Pancreas (tissue), 10 donors: ENCODE measurements around the gene NDUFS6. TPM values are rescaled to one million over a fixed set of nuclear protein-coding genes. Genes with fewer than 3 reads are reported as not detected.
"Not testable (repeated sequence)": the region's sequence is repeated elsewhere in the genome, so short reads cannot be mapped to it uniquely, and the experiment has no call there.

Experiments
- ATAC-seq, 4 donors: fragments of 200-7000 bp; cut with Tn5 transposase; one replicate each; pipeline versions ENCODE4 v1.8.0 to v1.9.1; 2020; ENCODE audit warnings: mild to moderate bottlenecking in 4 of 4, moderate library complexity in 4 of 4
- DNase-seq, 6 donors: peaks; one replicate each; pipeline ENCODE4 v3.0.0-alpha.2; 2020
- FAIRE-seq: peaks from 2 replicates; lab custom pipeline; 2012; peaks lifted over from hg19 to GRCh38; lab: Jason Lieb, UNC
- H3K27ac ChIP-seq, 4 donors: fragments of 200-600 bp; sonication (generic); 1 replicate in 3 of 4; 2 replicates in 1 of 4; pipeline versions ENCODE4 v1.5.0 to v1.8.0; 2020
- H3K27me3 ChIP-seq, 4 donors: fragments of 200-600 bp; one replicate each; pipeline ENCODE4 v1.8.0; 2021
- H3K36me3 ChIP-seq, 3 donors: fragments of 200-600 bp; sonication (generic) in 1 of 3; one replicate each; pipeline versions ENCODE4 v1.5.0 to v1.8.0; 2020 to 2021
- H3K4me1 ChIP-seq, 3 donors: fragments of 200-600 bp; one replicate each; pipeline ENCODE4 v1.8.0; 2021
- H3K4me3 ChIP-seq, 4 donors: fragments of 200-600 bp; sonication (generic) in 2 of 4; one replicate each; pipeline versions ENCODE4 v1.5.0 to v1.8.0; 2020 to 2021
- H3K9me3 ChIP-seq, 4 donors: fragments of 200-600 bp; one replicate each; pipeline ENCODE4 v1.8.0; 2021
- WGBS, 2 donors: extraction: QIAGEN DNeasy Blood & Tissue Kit; methylation state at CpG; one replicate each; pipeline ENCODE4 v1.1.7; 2013; 5-methylcytosine and 5-hydroxymethylcytosine counted together
- intact Hi-C, 3 donors: fragments of 100-400 bp; cut with DNase I; formaldehyde crosslinking; loops; one replicate each; pipeline versions ENCODE4 v1.11.1 to v1.14.2; 2022
- polyA plus RNA-seq, 2 donors: library from polyadenylated mRNA; stranded (reverse); fragments of 200-250 nt; gene quantifications; one replicate each; pipeline ENCODE4 v1.2.3, GENCODE V29; 2013
- total RNA-seq, 6 donors: library from RNA; stranded (reverse); fragmentation: NEBNext Ultra II Directional in 4 of 6; extraction: Animal tissue kit (Norgen Biotek cat#: 25700) in 4 of 6; gene quantifications; one replicate each; pipeline versions ENCODE4 v1.2.1 to v1.2.4, GENCODE V29; 2021 to 2023
- TF ChIP-seq, protein P1 (sequence below), 4 donors: fragments of 200-600 bp; sonication (generic) in 3 of 4; IDR thresholded peaks; one replicate each; pipeline versions ENCODE4 v1.5.0 to v1.8.0; 2021; ENCODE audit warnings: antibody characterized with exemption in 4 of 4
- donor health status: healthy with polysubstance abuse.
- donor health status: DM: no; HTN: no; CAD: no; lungs with moderate emphysema.
- donor health status: DM: no; HTN: no; CAD: no.
- donor health status: control.
- donor health status: control.
- donor health status: Bipolar disorder and iron deficiency.
- donor health status: DM: yes; HTN: yes; CAD: no.
- donor health status: DM: no; HTN: no; CAD: no.
- donor health status: DM: no; HTN: no; CAD: no.
- donor health status: DM: yes; HTN: yes; CAD: no.

Gene NDUFS6
- total and polyA plus RNA-seq, 8 donors = 8.2 to 41.9 (median 14.2) TPM

DNA sequence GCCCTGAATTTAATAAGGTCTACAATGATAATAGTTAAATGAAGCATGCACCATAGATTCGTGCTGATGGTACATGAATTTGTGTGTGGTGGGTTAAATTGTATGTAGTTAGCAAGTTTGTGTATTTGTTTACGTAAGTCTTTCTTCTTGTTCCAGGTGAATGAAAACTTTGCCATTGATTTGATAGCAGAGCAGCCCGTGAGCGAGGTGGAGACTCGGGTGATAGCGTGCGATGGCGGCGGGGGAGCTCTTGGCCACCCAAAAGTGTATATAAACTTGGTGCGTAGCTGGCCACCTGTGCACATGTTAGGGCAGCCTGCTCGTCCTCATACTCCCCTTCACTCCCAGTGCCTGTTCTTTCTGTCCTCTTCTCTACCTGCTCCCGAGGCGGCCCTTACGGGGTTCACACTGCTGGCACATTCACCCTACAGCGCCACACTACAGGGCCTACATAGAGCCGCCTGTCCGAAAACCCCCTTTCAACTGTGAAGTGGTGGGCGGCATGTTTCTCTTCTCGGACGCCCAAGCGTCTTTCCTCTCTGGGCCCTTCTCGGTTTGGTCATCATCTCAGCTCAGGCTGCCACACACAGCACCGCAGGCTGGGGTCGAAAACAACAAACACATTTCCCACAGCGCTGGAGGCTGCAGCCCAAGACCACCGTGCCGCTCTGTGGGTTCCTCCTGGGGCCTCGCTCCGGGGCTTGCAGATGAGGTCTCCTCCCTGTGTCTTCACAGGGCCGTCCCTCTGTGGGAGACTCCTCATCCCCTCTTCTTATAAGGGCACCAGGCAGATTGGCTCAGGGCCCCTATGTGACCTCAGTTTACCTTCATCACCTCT is 13.2 kb downstream of the NDUFS6 start:
- FAIRE-seq (no peak), DNase-seq (no peak), ATAC-seq (no peak)
- Histone ChIP-seq H3K36me3 (peaks cover 0 to 43% (median 16%) of the 10 kb centered on the region in 3 donors), H3K27ac (no peak overlapping the region), H3K4me3 (no peak overlapping the region), H3K27me3 (no peaks in the 10 kb centered on the region), H3K4me1 (no peaks in the 10 kb centered on the region), H3K9me3 (no peaks in the 10 kb centered on the region)
- TF ChIP-seq, protein P1, sequence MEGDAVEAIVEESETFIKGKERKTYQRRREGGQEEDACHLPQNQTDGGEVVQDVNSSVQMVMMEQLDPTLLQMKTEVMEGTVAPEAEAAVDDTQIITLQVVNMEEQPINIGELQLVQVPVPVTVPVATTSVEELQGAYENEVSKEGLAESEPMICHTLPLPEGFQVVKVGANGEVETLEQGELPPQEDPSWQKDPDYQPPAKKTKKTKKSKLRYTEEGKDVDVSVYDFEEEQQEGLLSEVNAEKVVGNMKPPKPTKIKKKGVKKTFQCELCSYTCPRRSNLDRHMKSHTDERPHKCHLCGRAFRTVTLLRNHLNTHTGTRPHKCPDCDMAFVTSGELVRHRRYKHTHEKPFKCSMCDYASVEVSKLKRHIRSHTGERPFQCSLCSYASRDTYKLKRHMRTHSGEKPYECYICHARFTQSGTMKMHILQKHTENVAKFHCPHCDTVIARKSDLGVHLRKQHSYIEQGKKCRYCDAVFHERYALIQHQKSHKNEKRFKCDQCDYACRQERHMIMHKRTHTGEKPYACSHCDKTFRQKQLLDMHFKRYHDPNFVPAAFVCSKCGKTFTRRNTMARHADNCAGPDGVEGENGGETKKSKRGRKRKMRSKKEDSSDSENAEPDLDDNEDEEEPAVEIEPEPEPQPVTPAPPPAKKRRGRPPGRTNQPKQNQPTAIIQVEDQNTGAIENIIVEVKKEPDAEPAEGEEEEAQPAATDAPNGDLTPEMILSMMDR (IDR thresholded peaks at IDR 0.05) = no peak
- intact Hi-C loops = no loop called here
- WGBS, 2 donors = 94 to 95% methylated on average over 30 of the region's 30 CpGs

DNA sequence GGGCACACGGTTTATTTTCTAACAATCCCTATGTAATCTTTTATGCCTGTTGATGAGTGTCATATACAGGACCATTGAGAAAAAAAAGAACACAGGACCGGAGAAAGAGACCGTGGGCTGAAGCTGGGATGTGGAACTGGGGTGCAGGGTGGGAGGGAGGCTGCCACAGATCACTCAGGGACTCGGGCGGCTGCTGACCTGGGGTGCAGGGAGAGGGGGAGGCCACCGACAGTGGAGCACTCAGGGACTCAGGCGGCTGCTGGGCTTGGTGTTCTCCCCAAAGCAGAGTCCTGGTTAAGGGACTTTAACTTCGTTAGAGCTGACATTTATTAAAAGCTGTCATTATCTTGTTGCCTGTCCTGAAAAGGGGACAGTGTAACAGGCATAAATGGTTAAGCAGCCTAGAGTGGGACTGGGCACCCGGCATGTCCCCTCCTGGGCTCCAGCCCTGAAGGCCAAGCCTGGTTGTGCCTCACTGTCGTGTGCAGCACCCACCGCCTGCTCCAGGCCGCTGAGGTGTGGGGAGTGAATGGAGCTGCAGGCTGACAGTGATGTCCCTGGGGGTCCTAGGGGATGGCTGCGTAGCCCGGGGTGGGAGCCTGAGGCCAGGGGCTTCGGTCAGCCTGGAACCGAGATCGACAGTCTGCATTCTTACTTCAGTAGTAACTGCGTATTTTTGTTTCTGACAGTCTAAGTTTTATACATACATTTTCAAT is 14.0 kb downstream of the NDUFS6 start:
- WGBS, 2 donors = 97% methylated on average over 18 of the region's 18 CpGs
- Histone ChIP-seq H3K9me3 (no peaks in the 10 kb centered on the region), H3K27me3 (no peaks in the 10 kb centered on the region), H3K36me3 (peaks cover 0 to 41% (median 17%) of the 10 kb centered on the region in 3 donors), H3K4me3 (no peak overlapping the region), H3K4me1 (no peaks in the 10 kb centered on the region), H3K27ac (no peak overlapping the region)
- no peak for ATAC-seq
- TF ChIP-seq, protein P1 (IDR thresholded peaks at IDR 0.05) = no peak
- DNase-seq = no peak
- intact Hi-C loops = no loop called here
- FAIRE-seq = no peak

DNA sequence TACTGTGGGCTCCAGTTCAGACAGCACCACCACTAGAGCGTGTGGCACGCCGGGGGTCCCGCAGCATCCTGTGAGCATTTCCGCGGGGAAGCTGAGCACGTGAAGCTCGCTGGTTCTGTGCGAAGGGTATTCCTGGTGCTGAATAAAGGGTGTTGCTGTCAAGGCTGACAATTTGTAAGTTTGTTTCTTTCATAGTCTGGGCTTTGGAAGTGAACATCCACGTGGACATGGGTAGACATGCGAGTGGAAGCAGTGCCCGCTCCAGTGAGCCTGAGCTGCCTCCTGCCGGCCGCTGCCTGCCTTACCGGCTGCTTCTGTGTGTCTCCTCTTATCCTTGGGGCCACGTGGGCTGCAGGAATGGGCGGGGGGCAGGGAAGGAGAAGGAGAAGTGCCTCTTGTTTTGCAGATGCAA is 14.7 kb downstream of the NDUFS6 start:
- WGBS, 2 donors = 94% methylated on average over 17 of the region's 17 CpGs
- intact Hi-C loops = no loop called here
- Histone ChIP-seq H3K27ac (no peak overlapping the region), H3K27me3 (no peaks in the 10 kb centered on the region), H3K36me3 (peaks cover 0 to 45% (median 24%) of the 10 kb centered on the region in 3 donors), H3K4me3 (no peak overlapping the region), H3K4me1 (no peaks in the 10 kb centered on the region), H3K9me3 (no peaks in the 10 kb centered on the region)
- no peak for ATAC-seq
- TF ChIP-seq, protein P1 (IDR thresholded peaks at IDR 0.05) = no peak
- no peak for DNase-seq
- no peak for FAIRE-seq

DNA sequence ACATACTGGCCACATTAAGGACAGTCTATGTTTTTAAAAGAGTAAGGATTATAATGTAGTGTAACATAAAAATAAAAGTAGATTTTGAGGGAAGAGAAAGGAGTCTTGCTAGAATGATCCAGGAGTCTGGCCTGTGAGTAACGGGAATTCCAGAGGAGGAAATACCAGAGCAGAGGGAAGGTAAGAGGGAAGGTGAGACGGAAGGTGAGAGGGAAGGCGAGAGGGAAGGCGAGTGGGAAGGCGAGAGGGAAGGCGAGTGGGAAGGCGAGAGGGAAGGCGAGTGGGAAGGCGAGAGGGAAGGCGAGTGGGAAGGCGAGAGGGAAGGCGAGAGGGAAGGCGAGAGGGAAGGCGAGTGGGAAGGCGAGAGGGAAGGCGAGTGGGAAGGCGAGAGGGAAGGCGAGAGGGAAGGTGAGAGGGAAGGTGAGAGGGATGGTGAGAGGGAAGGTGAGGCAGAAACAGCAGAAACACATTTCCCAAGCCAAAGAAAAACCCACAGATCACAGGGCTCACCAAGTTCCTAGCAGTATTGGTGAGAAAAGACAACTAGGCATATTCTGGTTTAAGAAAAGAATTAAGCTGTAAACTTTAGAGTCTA is 15.4 kb downstream of the NDUFS6 start:
- H3K4me3 ChIP-seq, DNase-seq, H3K27ac ChIP-seq, ATAC-seq, FAIRE-seq, H3K4me1 ChIP-seq, H3K27me3 ChIP-seq, intact Hi-C loops, H3K9me3 ChIP-seq: not testable (repeated sequence)
- peaks cover 0 to 45% (median 25%) of the 10 kb centered on the region in 3 donors for H3K36me3 ChIP-seq
- WGBS, 2 donors = 98% methylated on average over 18 of the region's 18 CpGs

DNA sequence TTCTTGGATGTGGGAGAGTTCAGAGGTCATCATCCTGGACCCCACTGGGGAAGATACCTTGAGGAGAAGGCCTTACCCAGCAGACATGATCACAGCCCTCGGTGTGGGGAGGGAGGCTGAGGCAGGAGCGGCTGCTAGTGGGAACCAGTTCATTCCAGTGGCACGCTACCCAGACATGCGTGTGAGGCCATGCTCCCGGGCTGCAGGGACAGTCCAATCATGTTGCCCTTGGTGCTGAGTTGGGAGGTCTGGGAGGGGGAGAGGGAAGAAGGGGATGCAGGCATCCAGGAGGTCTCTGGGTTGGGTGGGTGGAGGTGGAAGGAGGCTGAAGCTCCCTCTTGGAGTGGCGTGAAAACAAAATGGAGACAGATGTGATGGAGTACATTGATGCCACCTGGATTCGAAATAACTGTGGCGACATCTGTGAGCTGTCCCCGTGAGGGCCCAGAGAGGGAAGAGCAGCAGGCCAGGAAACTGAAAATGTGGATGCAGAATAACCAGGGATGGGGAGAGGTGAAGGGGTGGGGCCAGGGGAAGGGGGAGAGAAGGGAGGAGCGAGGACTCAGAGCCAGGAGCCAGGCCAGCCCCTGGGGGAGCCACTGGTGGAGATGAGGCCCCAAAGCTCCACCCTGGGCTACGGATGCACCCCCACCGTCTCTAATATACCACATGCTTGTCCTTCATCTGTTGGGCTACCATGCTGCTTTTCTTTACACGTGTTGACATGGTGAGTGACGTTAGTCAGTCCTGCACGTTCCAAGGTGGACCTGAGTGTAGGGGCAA is 16.2 kb downstream of the NDUFS6 start:
- intact Hi-C loops = no loop called here
- no peak for FAIRE-seq

More for the DNA sequence above, 16.2 kb downstream of the NDUFS6 start:
- Histone ChIP-seq H3K4me3 (no peak overlapping the region), H3K27me3 (no peaks in the 10 kb centered on the region), H3K27ac (no peak overlapping the region), H3K9me3 (no peaks in the 10 kb centered on the region), H3K36me3 (peaks cover 0 to 45% (median 25%) of the 10 kb centered on the region in 3 donors), H3K4me1 (no peaks in the 10 kb centered on the region)
- ATAC-seq = no peak
- DNase-seq = no peak
- TF ChIP-seq, protein P1 (IDR thresholded peaks at IDR 0.05) = no peak
- 89 to 92% methylated on average over 14 to 15 of the region's 15 CpGs for WGBS, 2 donors
